GM21367 (cell line): ENCODE data around the gene CHCHD10.

ENCODE experiments used
- ATAC-seq: cut with Tn5 transposase; IDR thresholded peaks from one replicate; pipeline ENCODE4 v1.9.1; 2021; ENCODE audit not compliant: unreplicated experiment

Gene CHCHD10

GRCh38 chr22:23787910-23788309 lies 20.1 kb upstream of the CHCHD10 start:
- no peak for ATAC-seq

GRCh38 chr22:23787600-23787896 lies 19.8 kb upstream of the CHCHD10 start:
- peak; percentile 23 for ATAC-seq

GRCh38 chr22:23786752-23787599 lies 19.2 kb upstream of the CHCHD10 start, which contains the start of gene SMARCB1:
Gene SMARCB1 (plus strand): TSS chr22:23786966. CDS start chr22:23787170, 204 bp downstream.
- peak; percentile 51 for ATAC-seq

- ATAC-seq = no peak
Measured at GRCh38 chr22:23786261-23786710, 18.5 kb upstream of the CHCHD10 start.

- no peak for ATAC-seq
Measured at GRCh38 chr22:23784215-23784732, 16.5 kb upstream of the CHCHD10 start.

- ATAC-seq = no peak
Measured at GRCh38 chr22:23783265-23784150, 15.7 kb upstream of the CHCHD10 start.

GRCh38 chr22:23782703-23783102 lies 14.9 kb upstream of the CHCHD10 start:
- no peak for ATAC-seq

- no peak for ATAC-seq
Measured at GRCh38 chr22:23782252-23782651, 14.5 kb upstream of the CHCHD10 start.

GRCh38 chr22:23781511-23782183 lies 13.9 kb upstream of the CHCHD10 start:
- ATAC-seq = no peak

- no peak for ATAC-seq
Measured at GRCh38 chr22:23781065-23781464, 13.3 kb upstream of the CHCHD10 start.

- no peak for ATAC-seq
Measured at GRCh38 chr22:23780146-23780748, 12.5 kb upstream of the CHCHD10 start.

- no peak for ATAC-seq
Measured at GRCh38 chr22:23779731-23780130, 12.0 kb upstream of the CHCHD10 start.

- ATAC-seq = no peak
Measured at GRCh38 chr22:23779083-23779482, 11.3 kb upstream of the CHCHD10 start.

GRCh38 chr22:23778577-23778900 lies 10.8 kb upstream of the CHCHD10 start:
- no peak for ATAC-seq

- no peak for ATAC-seq
Measured at GRCh38 chr22:23777776-23778576, 10.2 kb upstream of the CHCHD10 start.

- ATAC-seq = no peak
Measured at GRCh38 chr22:23775779-23776375, 8.1 kb upstream of the CHCHD10 start.

- ATAC-seq = no peak
Measured at GRCh38 chr22:23774922-23775436, 7.2 kb upstream of the CHCHD10 start.

- ATAC-seq = no peak
Measured at GRCh38 chr22:23774114-23774921, 6.5 kb upstream of the CHCHD10 start.
